HL-60 (cell line): ENCODE data around the gene PPP2R3A.

Source experiments
- DNase-seq, 2 experiments: peaks; one replicate each; pipeline ENCODE4 v3.0.0-alpha.2; 2010 to 2020; ENCODE audit warnings: low read depth in 1 of 2, low spot score in 1 of 2
- H3K27ac ChIP-seq: fragments of 250-450 bp; sonication (Bioruptor Pico); replicated peaks from 2 replicates; pipeline ENCODE4 v1.5.1; 2020; ENCODE audit warnings: mild to moderate bottlenecking, moderate library complexity
- H3K27me3 ChIP-seq: fragments of 250-450 bp; sonication (Bioruptor Pico); 2 replicates; pipeline ENCODE4 v1.5.1; 2021; ENCODE audit warnings: mild to moderate bottlenecking, moderate library complexity; ENCODE audit not compliant: insufficient read depth, poor library complexity, severe bottlenecking
- H3K4me3 ChIP-seq: replicated peaks from 2 replicates; pipeline ENCODE4 v1.5.1; 2011; ENCODE audit warnings: mild to moderate bottlenecking, control low read depth, low read length; ENCODE audit not compliant: insufficient read depth
- CTCF ChIP-seq: IDR thresholded peaks from one replicate; pipeline ENCODE4 v1.5.1; 2011; ENCODE audit warnings: low read length, control low read depth, inconsistent platforms; ENCODE audit not compliant: insufficient read depth
- GABPA ChIP-seq: IDR thresholded peaks from 2 replicates; pipeline ENCODE4 v1.6.1; 2012; ENCODE audit warnings: low read depth
- POLR2AphosphoS5 ChIP-seq: IDR thresholded peaks from 2 replicates; pipeline ENCODE4 v1.6.1; 2012; ENCODE audit warnings: low read depth
- REST ChIP-seq: IDR thresholded peaks from 2 replicates; pipeline ENCODE4 v1.6.1; 2012; ENCODE audit warnings: low read depth; ENCODE audit not compliant: insufficient replicate concordance
- SPI1 ChIP-seq: IDR thresholded peaks from 2 replicates; pipeline ENCODE4 v1.6.1; 2012; ENCODE audit warnings: low read depth, mild to moderate bottlenecking, borderline replicate concordance

PPP2R3A gene

GRCh38 chr3:136184703-136185102 is 219.2 kb downstream of the PPP2R3A start:
- TF ChIP-seq POLR2AphosphoS5 (no peak), GABPA (no peak), REST (no peak), SPI1 (no peak), CTCF (no peak)
- H3K4me3 ChIP-seq = no peak overlapping the region
- no peaks in the 10 kb centered on the region for H3K27me3 ChIP-seq
- no peak for DNase-seq
- no peak overlapping the region for H3K27ac ChIP-seq

GRCh38 chr3:136186344-136186743 is 220.8 kb downstream of the PPP2R3A start:
- Histone ChIP-seq H3K27me3 (no peaks in the 10 kb centered on the region), H3K27ac (no peak overlapping the region), H3K4me3 (no peak overlapping the region)
- no peak for TF ChIP-seq CTCF
- TF ChIP-seq SPI1 = no peak
- no peak for TF ChIP-seq GABPA
- TF ChIP-seq POLR2AphosphoS5 = no peak
- no peak for TF ChIP-seq REST
- peak in 1 of 2 experiments; percentile 23 for DNase-seq

- no peak overlapping the region for H3K27ac ChIP-seq
- no peak for TF ChIP-seq CTCF
- TF ChIP-seq GABPA = no peak
- no peak overlapping the region for H3K4me3 ChIP-seq
- DNase-seq = no peak
- H3K27me3 ChIP-seq = no peaks in the 10 kb centered on the region
These were observed 221.3 kb downstream of the PPP2R3A start for GRCh38 chr3:136186846-136187245.

GRCh38 chr3:136187868-136188267 is 222.3 kb downstream of the PPP2R3A start:
- TF ChIP-seq SPI1 (no peak), REST (no peak), POLR2AphosphoS5 (no peak), GABPA (no peak), CTCF (no peak)
- H3K27ac ChIP-seq = no peak overlapping the region
- H3K27me3 ChIP-seq = no peaks in the 10 kb centered on the region
- H3K4me3 ChIP-seq = no peak overlapping the region
- DNase-seq = no peak
